ENCODE results near the gene SLC34A3. TPM values are rescaled to one million over a fixed set of nuclear protein-coding genes. Genes with fewer than 3 reads are reported as not detected.

SLC34A3 gene
- total RNA-seq, 1 experiment from 2014 or later, result not detected

DNA sequence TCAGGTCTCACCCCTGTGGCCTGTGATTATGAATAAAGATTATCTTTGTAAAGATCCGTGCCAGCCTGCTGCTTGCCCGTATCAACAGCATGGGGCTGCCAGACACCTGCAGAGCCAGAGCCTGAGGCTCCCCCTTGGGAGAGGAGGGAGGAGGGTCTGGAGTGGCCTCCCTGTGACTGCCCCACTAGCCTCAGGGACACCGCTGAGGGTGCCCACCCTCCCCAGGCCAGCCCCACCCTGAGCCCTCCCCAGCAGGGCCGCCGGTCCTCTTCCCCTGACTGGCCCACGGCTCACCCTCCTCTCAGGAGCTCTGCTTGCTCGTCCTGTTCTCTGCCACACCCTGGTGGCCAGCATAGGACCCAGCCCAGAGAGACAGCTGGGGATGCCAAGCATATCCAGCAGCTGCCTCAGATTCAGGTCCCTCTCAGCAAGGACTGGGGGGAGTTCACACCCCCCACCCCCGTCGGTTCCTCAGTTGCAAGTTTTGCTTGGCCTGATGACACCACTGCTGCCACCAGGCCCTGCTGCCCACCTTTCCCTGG lies 40.3 kb upstream of the SLC34A3 start:
- Mint-ChIP-seq H3K4me3 (ENCODE audit: unreplicated experiment) (peak overlapping the region; percentile 94), H3K36me3 (ENCODE audit: insufficient read depth, unreplicated experiment) (peaks cover 20% of the 10 kb centered on the region), H3K4me1 (ENCODE audit: insufficient read depth, unreplicated experiment) (peaks cover 15% of the 10 kb centered on the region), H3K9me3 (ENCODE audit: unreplicated experiment) (no peaks in the 10 kb centered on the region), H3K27me3 (ENCODE audit: insufficient read depth, unreplicated experiment) (no peaks in the 10 kb centered on the region), H3K27ac (ENCODE audit: low read depth, unreplicated experiment) (no peak overlapping the region)
- DNase-seq (ENCODE audit: unreplicated experiment), result no peak
- TF ChIP-seq, protein P1, sequence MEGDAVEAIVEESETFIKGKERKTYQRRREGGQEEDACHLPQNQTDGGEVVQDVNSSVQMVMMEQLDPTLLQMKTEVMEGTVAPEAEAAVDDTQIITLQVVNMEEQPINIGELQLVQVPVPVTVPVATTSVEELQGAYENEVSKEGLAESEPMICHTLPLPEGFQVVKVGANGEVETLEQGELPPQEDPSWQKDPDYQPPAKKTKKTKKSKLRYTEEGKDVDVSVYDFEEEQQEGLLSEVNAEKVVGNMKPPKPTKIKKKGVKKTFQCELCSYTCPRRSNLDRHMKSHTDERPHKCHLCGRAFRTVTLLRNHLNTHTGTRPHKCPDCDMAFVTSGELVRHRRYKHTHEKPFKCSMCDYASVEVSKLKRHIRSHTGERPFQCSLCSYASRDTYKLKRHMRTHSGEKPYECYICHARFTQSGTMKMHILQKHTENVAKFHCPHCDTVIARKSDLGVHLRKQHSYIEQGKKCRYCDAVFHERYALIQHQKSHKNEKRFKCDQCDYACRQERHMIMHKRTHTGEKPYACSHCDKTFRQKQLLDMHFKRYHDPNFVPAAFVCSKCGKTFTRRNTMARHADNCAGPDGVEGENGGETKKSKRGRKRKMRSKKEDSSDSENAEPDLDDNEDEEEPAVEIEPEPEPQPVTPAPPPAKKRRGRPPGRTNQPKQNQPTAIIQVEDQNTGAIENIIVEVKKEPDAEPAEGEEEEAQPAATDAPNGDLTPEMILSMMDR (IDR thresholded peaks at IDR 0.05; ENCODE audit: unreplicated experiment), result no peak
- ChIA-PET CTCF (interaction anchor here (0.6 to 2.0 kb wide), 4 partner anchors 11 to 61 kb away, joined by 3 to 11 read pairs (median 4); partner anchors contain the start of gene RNF224), POLR2A (interaction anchor here (1.1 to 3.7 kb wide), 9 partner anchors 8 to 63 kb away, joined by 3 to 57 read pairs (median 29); partner anchors contain the start of genes CYSRT1, LRRC26, NDOR1 and RNF224)
- intact Hi-C loops (cut with micrococcal nuclease), result no loop called here
- BruUV-seq (replicated peaks), result no TSS peak

DNA sequence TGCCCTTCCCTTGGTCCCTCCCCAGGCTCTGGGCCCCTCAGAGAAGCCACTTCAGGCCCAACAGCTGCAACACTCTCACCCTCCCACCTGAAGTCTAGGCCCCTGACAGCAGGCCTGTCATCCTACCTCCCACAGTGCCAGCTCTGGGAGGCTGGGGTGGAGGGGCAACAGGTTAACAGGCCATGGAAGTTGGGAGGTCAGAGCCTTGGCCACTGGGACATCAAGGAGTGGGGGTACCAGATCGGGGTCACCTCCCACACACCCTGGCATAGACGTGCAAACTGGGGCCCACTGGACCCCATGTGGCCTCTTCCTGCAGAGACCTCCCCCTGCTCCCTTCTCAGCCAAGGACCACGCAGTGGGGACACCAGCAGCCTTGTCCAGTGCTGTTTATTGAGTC lies 39.5 kb upstream of the SLC34A3 start:
- H3K4me1 Mint-ChIP-seq (ENCODE audit: insufficient read depth, unreplicated experiment), result peaks cover 19% of the 10 kb centered on the region
- intact Hi-C loops (cut with micrococcal nuclease), result no loop called here
- ChIA-PET CTCF (interaction anchor here (0.8 to 1.1 kb wide), 3 partner anchors 61 to 398 kb away, joined by 3 read pairs; no protein-coding TSS in a partner anchor), POLR2A (interaction anchor here (1.1 kb wide), 1 partner anchor 10 kb away, joined by 3 read pairs; the partner anchor contains the start of gene TPRN)
- no peak for DNase-seq (ENCODE audit: unreplicated experiment)
- no peaks in the 10 kb centered on the region for H3K27me3 Mint-ChIP-seq (ENCODE audit: insufficient read depth, unreplicated experiment)
- H3K4me3 Mint-ChIP-seq (ENCODE audit: unreplicated experiment), result peak overlapping the region; percentile 94
- H3K9me3 Mint-ChIP-seq (ENCODE audit: unreplicated experiment), result no peaks in the 10 kb centered on the region
- H3K36me3 Mint-ChIP-seq (ENCODE audit: insufficient read depth, unreplicated experiment), result peaks cover 20% of the 10 kb centered on the region
- no TSS peak for BruUV-seq (replicated peaks)
- no peak overlapping the region for H3K27ac Mint-ChIP-seq (ENCODE audit: low read depth, unreplicated experiment)
- TF ChIP-seq, protein P1 (IDR thresholded peaks at IDR 0.05; ENCODE audit: unreplicated experiment), result no peak

DNA sequence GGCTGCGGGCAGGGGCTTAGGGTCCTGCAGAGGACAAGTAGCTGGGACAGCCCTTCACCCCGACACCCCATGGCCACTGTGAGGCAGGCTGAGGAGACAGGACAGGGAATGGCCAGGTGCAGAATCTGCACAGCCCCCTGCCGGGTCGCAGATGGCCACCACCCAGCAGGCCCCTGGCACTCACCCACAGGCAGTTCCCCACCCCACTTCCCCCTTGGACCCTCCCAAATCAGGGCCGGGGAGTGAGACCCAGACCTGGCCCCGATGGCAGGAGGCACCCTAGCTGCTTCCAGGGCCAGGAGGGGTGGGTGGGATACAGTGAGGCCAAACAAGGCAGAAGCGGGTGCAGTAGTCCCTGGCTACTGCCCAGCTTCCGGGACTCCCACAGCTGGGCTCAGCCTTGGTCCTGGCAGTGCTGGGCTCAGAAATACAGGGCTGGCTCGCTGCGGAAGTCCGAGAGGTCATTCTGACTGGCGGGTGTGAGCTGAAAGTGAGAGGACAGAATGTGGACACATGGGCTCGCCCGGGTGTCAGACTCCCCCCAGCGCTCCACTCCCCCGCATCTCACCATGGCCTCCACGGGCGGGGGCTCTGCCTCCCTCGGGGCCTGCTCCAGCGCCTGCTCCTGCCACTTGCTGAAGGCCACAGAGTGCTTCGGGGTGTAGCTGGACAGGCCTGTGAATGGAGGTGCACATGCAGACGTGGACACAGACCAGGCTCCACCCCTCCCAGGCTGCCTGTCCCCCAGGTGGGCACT lies 38.8 kb upstream of the SLC34A3 start:
- TF ChIP-seq, protein P1 (IDR thresholded peaks at IDR 0.05; ENCODE audit: unreplicated experiment), result no peak
- no peak for DNase-seq (ENCODE audit: unreplicated experiment)
- no peaks in the 10 kb centered on the region for H3K27me3 Mint-ChIP-seq (ENCODE audit: insufficient read depth, unreplicated experiment)
- peaks cover 16% of the 10 kb centered on the region for H3K4me1 Mint-ChIP-seq (ENCODE audit: insufficient read depth, unreplicated experiment)
- no peak overlapping the region for H3K4me3 Mint-ChIP-seq (ENCODE audit: unreplicated experiment)
- H3K36me3 Mint-ChIP-seq (ENCODE audit: insufficient read depth, unreplicated experiment), result peaks cover 20% of the 10 kb centered on the region
- ChIA-PET POLR2A (interaction anchor here (1.0 kb wide), 1 partner anchor 9 kb away, joined by 4 read pairs; the partner anchor contains the start of gene TPRN), CTCF (interaction anchor here (0.8 to 1.5 kb wide), 3 partner anchors 45 to 399 kb away, joined by 3 to 5 read pairs (median 3); no protein-coding TSS in a partner anchor)
- no peak overlapping the region for H3K27ac Mint-ChIP-seq (ENCODE audit: low read depth, unreplicated experiment)
- no peaks in the 10 kb centered on the region for H3K9me3 Mint-ChIP-seq (ENCODE audit: unreplicated experiment)
- no TSS peak for BruUV-seq (replicated peaks)
- intact Hi-C loops (cut with micrococcal nuclease), result no loop called here

DNA sequence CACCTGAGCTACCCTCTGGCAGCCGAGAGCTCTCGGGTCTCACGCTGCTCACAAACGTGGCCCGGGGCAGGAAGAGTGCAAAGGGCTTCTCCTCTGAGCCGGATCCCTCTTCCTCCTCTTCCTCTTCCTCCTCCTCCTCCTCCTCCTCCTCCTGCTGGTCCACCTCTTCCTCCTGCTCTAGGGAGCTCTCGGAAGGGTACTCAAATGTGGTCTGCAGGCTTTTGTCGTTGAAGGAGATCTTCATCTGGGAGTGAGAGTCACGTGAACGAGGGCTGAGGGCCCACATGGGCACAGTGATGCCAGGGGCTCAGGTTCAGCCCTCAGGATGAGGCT lies 38.3 kb upstream of the SLC34A3 start:
- no peak overlapping the region for H3K27ac Mint-ChIP-seq (ENCODE audit: low read depth, unreplicated experiment)
- no peak for DNase-seq (ENCODE audit: unreplicated experiment)
- H3K4me3 Mint-ChIP-seq (ENCODE audit: unreplicated experiment), result no peak overlapping the region
- POLR2A ChIA-PET, result interaction anchor here (1.0 kb wide), 1 partner anchor 9 kb away, joined by 4 read pairs; the partner anchor contains the start of gene TPRN
- no peaks in the 10 kb centered on the region for H3K9me3 Mint-ChIP-seq (ENCODE audit: unreplicated experiment)
- no TSS peak for BruUV-seq (replicated peaks)
- intact Hi-C loops (cut with micrococcal nuclease), result no loop called here
- peaks cover 14% of the 10 kb centered on the region for H3K4me1 Mint-ChIP-seq (ENCODE audit: insufficient read depth, unreplicated experiment)
- no peaks in the 10 kb centered on the region for H3K27me3 Mint-ChIP-seq (ENCODE audit: insufficient read depth, unreplicated experiment)
- CTCF ChIA-PET, result interaction anchor here (0.9 to 1.5 kb wide), 2 partner anchors 44 to 399 kb away, joined by 3 to 5 read pairs; no protein-coding TSS in a partner anchor
- TF ChIP-seq, protein P1 (IDR thresholded peaks at IDR 0.05; ENCODE audit: unreplicated experiment), result no peak
- peaks cover 20% of the 10 kb centered on the region for H3K36me3 Mint-ChIP-seq (ENCODE audit: insufficient read depth, unreplicated experiment)

All from MCF 10A (cell line).